ENCODE results near the gene MYL4.
"Not testable (repeated sequence)": the region's sequence is repeated elsewhere in the genome, so short reads cannot be mapped to it uniquely, and the experiment has no call there.

The MYL4 gene

DNA sequence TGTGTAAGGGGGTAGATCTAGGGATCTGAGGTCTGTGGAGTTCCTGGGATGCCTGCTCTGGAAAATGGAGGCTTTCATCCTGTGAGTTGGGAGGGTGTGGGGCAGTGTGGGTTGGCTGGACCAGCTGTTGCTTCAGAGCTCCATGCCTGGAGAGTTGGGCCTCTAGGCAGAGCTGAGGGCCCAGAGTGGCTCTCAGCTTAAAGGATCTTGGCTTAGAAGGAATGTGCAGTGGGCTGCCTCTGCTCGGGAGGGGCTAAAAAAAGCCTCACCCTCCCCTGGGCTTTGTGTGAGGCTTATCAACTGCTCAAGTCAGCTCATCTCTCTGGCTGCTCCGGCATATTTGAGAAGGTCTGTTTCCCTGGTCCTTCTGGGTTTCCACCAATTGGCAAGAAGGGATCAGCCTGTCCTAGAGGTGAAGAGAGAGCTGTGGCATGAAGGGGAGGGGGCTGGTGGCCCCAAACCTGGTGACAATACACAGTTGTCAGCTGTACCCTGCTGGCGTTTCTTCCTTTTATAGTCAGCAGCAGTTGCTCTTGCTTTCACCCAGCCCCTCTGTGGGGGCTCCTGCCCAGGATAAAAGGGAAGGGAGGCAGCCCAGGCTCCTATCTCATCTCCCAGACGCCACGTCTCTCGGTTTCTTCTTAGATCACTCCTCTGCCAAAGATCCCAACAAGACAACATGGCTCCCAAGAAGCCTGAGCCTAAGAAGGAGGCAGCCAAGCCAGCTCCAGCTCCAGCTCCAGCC, at the start of gene MYL4:
MYL4 (plus strand) TSS at position 605 of the 745 bp plus-strand sequence; CDS start at position 680, 75 bp downstream.
- DNase-seq, result no peak

DNA sequence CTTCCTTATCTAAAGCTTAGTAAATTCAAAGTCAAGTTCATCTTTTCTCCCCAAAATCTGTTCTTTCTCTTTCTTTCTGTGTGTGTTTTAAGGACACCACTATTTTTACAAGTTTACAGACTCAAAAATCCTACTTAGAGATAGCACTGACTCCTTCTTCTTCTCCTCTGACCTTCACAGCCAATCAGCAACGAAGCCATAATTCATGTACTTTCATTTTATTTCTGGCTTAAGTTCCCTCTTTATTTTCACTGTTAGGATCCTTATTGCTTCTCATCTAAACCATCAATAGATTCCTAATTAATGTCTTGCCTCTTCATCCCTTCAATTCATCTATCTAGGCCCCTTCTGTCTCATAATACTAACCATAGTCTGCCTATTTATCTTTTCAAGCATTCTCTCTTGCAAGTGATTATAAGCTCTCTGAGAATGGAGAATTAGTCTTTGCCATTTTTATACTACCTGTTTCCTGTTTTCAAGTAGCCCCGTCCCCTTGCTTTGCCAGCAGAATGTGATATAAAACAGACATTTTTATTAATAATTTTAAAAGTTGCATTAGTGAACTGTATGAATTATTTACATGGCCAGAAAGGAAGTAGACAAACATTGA, 47.0 kb upstream of the MYL4 start:
- no peak for DNase-seq

DNA sequence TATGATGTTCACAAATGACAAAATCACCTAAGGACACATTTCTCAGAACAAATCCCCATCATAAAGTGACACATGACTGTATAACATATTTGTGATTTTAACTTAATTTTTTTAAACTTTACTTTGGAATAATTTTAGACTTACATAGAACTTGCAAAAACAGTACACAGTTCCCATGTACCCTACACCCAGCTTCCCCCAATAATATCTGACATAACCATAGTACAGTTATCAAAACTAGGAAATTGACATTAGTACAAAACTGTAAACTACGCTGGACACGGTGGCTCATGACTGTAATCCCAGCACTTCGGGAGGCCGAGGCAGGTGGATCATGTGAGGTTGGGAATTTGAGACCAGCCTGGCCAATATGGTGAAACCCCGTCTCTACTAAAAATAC, 44.9 kb upstream of the MYL4 start:
- no peak for DNase-seq

DNA sequence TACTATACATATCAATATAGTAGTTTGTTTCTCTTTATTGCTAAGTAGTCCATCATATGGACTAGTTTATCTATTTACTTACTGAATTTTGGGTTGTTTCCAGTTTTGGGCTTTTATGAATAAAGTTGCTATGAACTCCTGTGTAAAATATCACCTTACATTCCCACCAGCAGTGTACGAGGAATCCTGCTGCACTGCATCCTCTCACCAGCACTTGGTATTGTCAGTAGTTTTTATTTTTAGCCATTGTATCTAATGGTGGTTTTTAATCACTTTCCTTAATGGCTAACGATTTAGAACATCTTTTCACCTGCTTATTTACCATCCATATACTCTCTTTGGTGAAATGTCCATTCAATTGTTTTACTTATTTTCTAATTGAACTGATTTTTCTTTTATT, 44.0 kb upstream of the MYL4 start:
- DNase-seq, result no peak

DNA sequence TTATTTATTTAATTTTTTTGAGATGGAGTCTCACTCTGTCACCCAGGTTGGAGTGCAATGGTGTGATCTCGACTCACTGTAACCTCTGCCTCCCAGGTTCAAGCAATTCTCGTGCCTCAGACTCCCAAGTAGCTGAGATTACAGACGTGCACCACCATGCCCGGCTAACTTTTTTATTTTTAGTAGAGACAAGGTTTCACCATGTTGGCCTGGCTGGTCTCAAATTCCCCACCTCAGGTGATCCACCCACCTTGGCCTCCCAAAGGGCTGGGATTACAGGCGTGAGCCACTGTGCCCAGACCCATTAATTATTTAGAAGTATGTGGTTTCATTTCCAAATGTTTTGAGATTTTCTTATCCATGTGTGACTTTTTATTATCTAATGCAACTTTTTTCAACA, 42.3 kb upstream of the MYL4 start:
- DNase-seq, result not testable (repeated sequence)

DNA sequence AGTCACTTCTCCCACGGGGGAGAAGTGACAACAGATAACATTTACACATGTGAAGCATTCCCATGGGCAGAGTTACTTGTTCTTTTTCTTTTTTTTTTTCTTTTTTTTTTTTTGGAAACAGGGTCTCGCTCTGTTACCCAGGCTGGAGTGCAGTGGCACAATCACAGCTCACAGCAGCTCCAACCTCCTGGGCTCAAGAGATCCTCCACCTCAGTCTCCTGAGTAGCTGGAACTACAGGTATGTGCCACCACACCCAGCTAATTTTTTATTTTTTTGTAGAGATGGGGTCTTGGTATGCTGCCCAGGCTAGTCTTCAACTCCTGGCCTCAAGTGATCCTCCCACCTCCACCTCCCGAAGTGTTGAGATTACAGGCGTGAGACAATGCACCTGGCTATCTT, 40.3 kb upstream of the MYL4 start:
- not testable (repeated sequence) for DNase-seq

- no peak for DNase-seq
These were observed 38.4 kb upstream of the MYL4 start for GRCh38 chr17:47170710-47171109.

- DNase-seq, result no peak
These were observed 36.2 kb upstream of the MYL4 start for GRCh38 chr17:47172696-47173565.

DNA sequence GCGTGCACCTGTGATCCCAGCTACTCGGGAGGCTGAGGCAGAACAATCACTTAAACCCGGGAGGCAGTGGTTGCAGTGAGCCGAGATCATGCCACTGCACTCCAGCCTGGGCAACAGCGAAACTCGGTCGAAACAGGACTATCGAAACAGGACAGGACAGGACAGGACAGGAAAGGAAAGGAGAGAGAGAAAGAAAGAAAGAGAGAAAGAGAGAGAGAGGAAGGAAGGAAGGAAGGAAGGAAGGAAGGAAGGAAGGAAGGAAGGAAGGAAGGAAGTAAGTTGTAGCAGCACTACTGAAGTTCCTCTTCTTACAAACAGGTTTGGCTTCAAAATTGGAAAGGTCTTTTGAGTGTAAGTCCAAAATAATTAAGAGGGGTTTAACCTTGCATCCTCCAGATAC, 34.3 kb upstream of the MYL4 start:
- DNase-seq, result not testable (repeated sequence)

- DNase-seq, result no peak
These were observed 32.7 kb upstream of the MYL4 start for GRCh38 chr17:47176389-47176826.

GRCh38 chr17:47177261-47177660, 31.9 kb upstream of the MYL4 start:
- no peak for DNase-seq

GRCh38 chr17:47179141-47179540, 30.0 kb upstream of the MYL4 start:
- no peak for DNase-seq

- no peak for DNase-seq
These were observed 28.8 kb upstream of the MYL4 start for GRCh38 chr17:47180337-47180736.

DNA sequence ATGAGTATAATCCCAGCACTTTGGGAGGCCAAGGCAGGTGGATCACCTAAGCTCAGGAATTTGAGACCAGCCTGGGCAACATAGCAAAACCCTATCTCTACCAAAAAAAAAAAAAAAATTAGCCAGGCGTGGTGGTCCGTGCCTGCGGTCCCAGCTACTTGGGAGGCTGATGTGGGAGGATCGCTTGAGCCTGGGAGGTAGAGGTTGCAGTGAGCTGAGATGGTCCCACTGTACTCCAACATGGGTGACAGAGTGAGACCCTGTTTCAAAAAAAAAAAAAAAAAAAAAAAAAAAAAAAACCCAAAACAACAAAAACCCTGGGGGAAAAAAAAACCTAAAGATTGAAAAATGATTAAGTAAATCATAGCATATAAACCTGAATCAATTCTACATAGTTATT, 28.2 kb upstream of the MYL4 start:
- not testable (repeated sequence) for DNase-seq

DNA sequence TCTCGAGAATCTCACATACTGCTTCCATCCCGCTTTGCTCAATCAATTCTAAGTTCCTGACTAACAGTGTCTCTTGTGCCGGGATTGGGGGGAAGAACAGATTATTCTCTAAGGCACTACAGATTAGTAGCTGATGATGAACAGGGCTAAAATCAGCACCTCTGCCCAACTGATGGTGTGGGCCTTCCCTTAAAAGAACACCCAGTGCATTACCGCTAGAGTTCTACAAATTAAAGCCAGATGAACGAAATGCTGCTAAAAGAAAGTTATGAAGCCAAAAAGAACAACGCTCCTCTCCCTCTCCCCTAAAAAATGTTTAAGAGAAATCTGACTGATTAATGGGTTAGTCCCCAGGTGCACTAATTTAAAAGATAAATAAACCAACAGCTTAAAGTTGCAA, 24.5 kb upstream of the MYL4 start:
- no peak for DNase-seq

- no peak for DNase-seq
These were observed 20.8 kb upstream of the MYL4 start for GRCh38 chr17:47188271-47188875.

DNA sequence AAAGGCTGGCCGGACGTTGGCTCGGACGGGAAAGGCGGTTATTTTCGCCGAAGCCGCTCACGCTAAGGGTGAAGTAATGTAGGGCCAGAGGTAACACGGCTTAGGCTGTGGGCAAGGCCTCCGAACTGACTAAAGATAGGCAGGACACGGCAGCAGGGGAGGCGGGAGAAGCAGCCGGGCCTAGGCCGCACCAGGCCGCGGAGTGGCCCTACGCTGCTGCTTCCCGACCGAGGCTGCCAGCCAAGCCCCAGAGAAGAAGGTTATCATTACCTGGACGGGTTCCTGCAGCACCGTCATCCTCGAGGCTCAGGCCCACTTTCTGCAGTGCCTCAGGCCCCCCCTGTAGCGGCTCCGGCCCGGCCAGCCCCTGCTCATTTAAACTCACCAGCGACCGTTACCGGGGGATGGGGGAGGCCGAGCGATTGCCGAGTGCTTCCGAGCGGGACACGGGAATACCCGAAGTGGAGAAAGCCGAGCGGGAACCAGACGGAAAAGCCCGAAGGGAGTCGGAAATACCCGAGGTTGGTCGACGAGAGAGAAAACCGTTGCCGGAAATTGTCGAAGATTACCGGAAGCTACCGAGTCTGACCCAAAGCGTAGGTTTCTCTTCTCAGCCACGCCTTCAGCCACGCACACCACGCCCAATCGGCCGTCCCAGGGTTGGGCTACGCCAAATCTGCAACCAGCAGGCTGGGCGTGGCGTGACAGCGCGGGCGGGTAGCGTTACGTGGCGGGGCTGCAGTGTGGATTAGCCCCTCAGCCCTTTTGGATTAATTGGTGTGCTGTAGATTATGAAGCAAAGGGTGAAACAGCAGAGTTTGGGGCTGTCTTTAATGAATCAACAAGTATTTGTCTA, 20.0 kb upstream of the MYL4 start, which contains the start of gene CDC27:
CDC27 (minus strand) TSS at position 420 of the 856 bp plus-strand sequence; CDS start at position 297, 123 bp downstream.
- DNase-seq, result peak; percentile 100

DNA sequence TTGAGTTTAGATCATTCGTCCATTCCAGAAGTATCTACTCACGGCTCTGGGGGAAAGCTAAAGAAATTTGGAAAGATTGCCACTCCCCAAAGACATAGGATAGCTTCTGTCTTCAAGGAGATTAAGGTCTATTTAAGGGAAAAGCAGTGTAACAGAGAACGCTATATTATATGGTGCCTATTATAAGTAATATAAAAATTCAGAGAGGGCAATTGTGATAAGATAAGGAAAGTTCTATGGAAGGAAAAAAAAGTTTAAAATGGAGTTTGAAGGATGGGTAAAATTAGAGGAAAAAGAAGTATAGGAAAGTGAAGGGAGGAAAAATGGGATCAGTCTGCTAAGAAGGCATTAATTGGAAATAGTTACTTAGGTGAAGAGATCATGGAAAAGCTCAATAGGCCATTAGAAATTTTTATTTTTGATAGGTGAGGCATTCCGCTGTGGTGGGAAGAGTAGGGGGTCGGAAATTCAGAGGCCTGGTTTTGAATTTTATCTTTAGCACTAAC, 19.4 kb upstream of the MYL4 start:
- no peak for DNase-seq

- no peak for DNase-seq
These were observed 18.9 kb upstream of the MYL4 start for GRCh38 chr17:47190243-47190642.

GRCh38 chr17:47190770-47191169, 18.4 kb upstream of the MYL4 start:
- DNase-seq, result no peak

DNA sequence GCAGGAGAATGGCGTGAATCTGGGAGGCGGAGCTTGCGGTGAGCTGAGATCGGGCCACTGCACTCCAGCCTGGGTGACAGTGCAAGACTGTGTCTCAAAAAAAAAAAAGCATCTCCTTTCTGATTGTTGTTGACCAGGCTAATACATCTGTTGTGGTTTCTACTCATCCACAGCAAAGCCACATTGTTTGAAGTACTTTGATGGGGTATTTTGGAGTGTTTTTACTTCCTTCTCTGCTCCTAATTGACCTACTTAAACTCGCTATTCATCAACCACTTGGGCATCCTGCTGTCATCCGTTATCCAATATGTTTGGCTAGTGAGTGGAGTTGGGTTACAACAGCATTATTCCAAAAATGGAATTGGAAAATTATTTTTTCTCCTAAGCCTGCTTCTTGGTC, 16.6 kb upstream of the MYL4 start:
- no peak for DNase-seq
